ENCODE results near the gene RSPO4.
"Not testable (repeated sequence)": the region's sequence is repeated elsewhere in the genome, so short reads cannot be mapped to it uniquely, and the experiment has no call there.

RSPO4 gene

DNA sequence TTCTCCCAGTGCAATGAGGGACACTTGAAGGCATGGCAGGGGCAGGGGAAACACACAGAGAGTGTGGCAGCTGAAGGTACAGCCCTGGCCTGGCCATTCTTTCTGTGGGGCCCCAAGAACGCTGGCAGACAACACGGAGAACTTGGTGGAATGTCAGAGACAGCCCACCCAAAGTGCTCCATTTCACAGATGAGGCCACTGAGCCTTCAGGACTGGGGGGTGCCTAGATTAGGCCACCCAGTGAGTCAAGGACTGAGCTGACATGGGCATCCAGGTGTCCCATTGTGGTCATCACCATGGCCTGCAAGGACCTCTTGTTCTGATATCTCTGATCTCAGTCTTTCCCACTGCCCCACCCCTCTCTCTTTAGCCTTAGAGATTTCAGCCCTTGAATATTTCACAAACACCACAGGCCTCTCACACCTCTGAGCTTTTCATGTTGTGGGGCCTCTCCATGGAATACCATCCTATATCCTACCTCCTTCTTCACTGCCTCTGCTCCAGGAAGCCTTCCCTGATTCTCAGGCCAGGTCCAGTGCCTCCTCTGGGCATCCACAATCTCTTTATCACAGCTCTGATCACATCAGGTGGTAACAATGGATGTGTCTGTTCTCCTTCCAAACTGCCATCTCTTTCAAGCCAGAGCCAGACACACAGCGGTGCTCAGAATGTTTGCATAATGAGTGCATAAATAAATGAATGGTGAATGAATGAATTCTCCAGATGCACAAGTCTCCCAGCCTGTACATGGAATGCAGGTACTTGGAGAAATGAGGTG, 2.0 kb upstream of the RSPO4 start:
- DNase-seq (ENCODE audit: low read depth) = no peak

DNA sequence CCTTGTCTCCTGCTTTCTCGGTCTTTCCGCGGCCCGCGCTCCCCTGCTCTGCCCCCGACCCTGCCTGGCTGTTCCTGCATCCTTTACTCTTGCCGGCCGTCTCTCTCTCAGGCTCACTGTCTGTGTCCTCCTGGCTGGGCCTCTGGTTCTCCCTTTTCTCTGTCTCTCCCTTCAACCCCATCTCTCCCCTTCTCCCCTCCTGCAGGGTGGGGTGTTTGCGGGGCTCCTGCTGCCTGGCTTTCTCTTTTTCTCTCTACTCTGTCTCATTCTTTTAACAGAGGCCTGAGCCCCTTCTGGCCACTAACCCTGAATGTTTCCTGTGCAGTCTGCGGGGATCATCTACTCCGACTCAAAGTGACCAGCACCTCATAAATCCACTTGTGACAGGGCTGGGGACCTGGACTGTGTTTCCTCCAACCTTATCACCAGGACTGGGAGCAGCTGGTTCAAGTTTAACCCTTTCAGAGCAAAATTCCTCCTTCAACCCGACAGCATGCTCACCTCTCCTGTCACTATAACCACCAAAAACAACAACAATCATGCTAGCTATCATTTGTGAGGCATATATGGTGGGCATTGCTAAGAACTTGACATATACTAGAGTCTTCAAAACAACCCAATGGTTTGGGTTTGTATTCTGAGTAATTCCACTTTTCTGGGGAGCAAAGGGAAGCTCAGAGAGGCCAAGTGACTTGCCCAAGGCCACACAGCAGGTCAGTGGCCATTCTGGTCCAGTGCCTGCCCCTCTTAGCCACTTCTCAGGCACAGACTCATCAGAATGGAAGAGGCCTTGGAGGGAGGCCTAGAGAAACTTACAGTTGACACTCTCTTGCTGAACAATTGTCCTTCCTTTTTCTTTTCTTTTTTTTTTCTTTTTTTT, 811 bp upstream of the RSPO4 start:
- DNase-seq (ENCODE audit: low read depth) = no peak

DNA sequence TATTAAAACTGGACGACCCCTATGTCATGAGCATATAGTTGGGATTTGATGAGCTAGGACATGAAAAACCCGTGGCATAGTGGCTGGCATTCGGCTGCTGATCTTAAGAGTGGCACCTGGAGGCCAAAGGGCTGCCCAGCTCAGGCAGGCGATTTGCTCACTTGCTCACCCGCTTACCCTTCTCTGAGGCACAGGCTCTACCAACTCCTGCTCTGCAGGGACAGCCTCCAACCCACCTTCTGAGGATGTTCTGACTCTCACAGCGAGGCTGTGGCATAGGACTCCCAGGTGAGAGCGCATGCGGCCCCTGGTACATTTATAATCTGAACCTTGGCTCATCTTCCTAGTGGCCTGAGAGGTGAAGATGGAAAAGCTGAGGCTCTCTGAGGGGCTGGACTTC, 995 bp downstream of the RSPO4 start:
- DNase-seq (ENCODE audit: low read depth) = no peak

DNA sequence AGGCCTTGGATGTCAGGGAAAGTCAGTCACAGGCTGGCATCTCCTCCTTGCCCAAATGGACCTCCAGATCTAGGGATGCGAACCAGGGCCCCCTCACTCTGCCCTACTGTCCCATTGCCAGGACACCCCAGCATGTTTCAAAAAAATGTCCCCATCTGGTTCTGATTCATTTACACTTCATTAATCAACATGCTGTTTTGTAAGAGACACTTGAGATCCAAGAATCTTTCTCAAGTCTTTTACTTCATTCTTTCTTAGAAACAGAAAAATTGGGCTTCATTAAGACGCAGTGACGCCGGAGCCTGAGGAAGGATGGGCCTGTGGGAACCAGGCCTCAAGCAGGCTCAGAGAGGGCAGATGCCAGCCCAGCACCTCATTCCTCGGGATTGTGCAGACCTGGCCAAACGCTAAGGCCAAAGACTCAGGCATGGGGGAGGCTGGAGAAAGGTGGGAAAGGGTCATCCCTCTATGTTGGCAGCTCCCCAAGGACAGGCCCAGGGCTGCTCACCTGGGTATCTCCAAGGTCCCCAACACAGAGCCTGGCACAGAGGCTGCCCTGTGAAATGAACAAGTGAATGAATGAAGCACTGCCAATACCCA, 3.8 kb downstream of the RSPO4 start:
- no peak for DNase-seq (ENCODE audit: low read depth)

DNA sequence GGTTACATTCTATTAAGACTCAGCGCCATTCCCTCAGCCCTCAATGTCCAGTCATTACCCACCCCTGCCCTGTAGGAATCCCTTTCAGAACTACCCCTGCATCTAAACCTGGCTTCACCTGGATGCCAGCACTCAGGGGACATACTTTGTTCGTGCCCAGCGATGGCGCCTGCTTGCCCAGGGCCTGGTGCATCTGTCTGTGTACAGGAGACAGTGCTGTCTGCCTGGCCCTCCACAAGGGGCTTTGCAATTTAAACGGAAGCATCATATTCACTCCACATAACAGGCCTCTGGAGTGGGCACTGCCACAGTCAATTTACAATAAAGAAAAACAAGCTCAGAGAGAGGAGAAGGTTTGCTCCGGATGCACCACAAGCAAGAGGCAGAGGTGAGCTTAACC, 4.6 kb downstream of the RSPO4 start:
- no peak for DNase-seq (ENCODE audit: low read depth)

DNA sequence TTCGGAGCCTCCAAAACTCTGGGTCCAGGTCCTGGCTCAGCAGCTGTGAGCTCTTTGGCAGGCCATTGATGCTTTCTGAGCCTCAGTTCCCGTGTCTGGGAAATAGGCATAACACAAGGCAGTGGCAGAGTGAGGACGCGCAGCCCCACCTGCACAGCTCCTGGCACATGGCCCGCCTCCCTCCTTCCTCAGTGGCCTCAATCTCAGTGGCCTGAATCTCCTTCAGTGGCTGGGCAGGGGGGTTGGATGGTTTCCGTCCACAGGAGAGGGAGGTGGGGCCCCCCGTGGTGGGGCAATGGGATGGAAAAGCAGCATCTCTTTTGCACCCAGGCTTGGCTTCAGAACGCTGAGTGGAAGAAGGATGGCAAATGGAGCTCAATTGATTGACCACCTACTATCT, 5.1 kb downstream of the RSPO4 start:
- DNase-seq (ENCODE audit: low read depth) = no peak

DNA sequence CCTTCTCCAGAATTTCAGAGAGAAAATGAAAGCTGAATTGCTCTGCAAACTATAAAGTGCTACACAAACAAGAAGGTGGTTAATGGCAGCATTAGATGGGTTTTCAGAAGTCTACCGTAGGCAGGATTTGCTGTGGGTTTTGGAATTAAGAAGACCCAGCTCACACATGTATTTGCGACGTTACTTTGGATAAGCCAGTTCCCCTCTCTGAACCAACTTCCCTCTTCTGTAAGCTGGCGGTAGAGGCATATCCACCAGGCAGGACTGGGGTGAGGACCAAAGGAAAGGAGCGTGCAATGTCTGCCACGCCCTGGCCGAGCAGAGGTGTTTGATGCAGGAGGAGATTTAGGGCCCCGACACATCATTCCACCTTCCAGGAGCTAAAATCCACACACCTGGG, 6.9 kb downstream of the RSPO4 start:
- no peak for DNase-seq (ENCODE audit: low read depth)

DNA sequence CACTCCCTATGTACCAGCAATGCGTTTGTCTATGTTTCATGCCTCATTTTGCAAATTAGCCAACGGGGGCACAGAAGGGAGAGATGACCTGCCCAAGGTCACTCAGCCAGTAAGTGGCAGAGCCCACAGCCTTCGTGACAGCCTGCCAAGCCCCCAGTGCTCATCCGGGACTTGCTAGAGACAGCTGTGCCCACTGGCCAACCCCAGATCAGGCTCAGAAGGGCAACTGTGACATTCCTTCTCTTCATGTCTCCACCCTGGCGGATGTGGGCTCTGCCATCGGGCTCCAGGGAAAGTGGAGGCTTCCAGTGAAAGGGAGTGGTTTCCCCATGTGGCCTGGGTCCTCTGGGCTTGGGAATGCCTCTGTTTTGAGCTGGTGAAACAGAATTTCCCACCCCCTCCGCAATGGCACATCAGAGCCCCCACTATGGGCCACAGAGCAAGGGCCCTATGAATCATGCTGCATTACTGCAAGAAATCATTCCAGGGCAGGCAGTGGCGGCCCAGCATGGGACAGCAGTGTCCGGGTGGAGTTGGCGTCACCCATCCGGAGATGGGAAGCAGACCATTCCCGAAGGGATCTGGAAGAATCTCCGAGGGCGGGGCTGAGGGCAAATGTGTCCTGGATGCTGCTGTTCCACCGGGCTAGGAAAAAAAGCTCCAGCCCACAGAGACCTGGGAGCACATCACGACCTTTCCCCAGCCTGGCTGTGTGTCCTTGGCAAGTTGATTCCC, 9.1 kb downstream of the RSPO4 start:
- DNase-seq (ENCODE audit: low read depth) = no peak

DNA sequence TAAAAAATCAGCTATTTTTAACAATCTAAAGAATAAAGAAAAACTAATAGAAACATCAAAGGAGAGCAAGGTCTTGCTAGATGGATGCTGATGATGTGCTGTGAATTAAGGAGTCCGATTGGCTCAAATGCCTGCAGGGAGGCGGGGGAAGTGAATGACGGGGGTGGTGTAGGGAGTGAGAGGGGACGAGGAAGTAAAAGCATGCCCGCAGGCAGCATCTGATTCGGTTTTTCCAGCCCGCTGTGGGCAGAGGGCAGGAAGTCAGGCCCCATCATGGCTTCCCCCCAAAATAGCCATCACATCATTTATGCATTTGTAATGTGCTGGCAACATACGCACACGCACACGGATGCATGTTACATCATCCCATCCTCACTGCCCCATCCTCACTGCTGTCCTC, 10.3 kb downstream of the RSPO4 start:
- DNase-seq (ENCODE audit: low read depth) = no peak

DNA sequence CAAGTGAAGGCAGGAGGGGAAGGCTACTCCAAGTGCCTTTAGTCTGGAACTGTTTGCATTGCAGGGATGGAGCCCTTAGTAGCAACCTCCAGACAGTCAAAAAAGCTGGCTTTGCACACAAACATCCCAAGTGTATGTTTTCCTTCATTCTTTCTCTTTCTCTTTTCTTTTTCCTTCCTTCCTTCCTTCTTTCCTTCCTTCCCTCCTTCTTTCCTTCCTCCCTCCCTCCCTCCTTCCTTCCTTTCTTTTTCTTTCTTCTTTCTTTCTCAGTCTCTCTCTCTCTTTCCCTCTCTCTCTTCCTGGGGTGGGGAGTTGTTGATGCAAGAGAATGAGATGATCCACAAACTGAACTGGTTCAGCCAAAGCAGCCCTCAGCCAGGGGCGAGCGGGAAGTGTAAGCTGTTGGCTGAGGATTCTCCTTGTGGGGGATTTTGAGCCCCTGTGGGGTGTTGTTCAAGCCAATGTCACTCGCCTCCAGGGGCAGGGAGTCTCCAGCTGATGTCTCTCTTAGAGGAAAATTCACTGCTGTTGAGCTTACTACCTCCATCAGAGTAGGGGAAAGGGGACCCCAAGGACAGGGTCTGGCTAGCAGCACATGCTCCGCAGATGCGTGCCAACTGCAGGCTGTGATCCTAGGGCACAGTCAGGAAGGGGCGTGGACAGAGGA, 11.7 kb downstream of the RSPO4 start:
- DNase-seq (ENCODE audit: low read depth) = no peak

DNA sequence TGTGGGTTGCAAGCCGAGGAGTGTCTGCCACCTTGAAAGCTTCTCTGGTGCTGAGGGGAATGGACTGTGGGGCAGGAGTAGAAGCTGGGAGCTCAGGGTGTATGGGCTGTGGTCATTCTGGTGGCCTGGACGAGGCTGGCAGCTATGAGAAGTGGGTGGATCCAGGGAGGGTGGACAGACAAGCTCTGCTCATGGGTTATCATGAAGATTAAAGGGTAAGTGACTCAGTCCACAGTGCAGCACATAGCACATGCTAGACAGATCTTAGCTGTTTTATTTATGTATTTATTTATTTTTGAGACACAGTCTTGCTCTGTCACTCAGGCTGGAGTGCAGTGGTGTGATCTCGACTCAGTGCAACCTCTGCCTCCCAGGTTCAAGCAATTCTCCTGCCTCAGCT, 13.8 kb downstream of the RSPO4 start:
- DNase-seq (ENCODE audit: low read depth) = no peak

DNA sequence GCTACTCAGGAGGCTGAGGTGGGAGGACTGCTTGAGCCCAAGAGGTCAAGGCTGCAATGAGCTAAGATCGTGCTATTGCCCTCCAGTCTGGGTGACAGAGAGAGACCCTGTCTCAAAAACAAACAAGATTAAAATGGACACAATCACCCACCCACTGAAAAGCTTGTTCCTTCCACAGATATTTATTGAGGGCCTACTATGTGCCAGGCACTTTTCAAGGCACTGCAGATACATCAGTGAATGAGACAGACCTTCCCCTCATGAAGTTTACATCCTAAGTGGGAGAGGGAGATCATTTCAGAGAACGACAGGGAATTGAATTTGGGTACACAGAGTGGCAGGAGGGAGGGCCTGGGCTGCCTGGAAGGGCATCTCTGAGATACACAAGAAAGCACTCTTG, 14.4 kb downstream of the RSPO4 start:
- no peak for DNase-seq (ENCODE audit: low read depth)

DNA sequence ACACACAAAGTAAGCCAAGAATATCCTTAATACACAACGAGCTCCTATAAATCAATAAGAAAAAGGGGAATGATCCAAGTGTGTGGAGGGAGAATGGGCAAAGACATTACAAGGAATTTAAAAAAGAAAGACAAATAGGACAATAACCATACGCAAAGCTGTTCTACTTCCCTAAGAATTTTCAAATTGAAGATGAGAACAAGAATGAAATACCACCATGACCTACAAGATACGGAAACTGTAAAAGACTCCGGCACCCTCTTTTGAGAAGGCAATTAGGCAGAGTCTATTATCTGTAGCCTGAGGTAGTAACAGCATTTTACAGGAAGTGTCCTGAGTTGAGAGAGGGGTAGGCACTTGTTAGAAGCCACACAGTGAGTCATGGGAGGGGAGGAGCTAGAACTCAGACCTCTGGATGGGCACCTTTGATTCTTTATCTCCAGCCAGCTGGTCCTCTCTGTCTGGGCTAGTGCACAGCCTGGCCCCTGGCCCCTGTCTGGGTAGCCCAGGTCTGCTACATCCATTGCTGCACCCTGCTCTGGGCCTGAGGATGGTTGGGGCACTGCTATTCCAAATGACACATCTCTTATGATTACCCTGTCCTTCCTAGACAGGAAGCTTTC, 15.3 kb downstream of the RSPO4 start:
- DNase-seq (ENCODE audit: low read depth) = no peak

DNA sequence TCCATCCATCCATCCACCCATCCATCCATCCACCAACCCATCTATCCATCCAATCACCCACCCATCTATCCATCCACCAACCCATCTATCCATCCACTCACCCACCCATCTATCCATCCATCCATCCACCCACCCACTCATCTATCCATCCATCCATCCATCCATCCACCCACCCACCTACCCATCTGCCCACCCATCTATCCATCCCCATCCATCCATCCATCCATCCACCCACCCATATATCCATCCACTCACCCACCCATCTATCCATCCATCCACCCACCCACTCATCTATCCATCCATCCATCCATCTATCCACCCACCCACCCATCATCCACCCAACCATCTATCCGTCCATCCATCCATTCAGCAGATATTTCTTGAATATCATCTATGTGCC, 17.1 kb downstream of the RSPO4 start:
- DNase-seq (ENCODE audit: low read depth) = not testable (repeated sequence)

DNA sequence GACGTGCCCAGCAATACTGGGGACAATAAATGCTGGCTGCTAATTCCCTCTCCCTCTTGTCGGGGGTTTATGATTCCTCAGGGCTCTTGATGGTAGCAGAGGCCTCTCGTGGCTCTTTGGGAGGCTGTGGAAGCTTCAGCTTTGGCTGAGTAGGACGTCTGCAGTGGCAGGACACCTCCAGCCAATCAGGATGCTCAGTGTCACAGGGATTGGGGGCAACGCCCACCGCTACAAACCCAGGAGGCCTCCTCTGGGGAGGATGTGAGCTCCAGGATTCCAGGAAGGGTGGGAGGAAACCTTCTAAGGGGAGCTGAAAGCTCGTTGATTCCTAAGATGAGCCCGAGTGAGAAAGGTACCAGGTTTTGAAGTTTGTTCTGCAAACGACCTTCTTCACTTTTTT, 19.4 kb downstream of the RSPO4 start:
- no peak for DNase-seq (ENCODE audit: low read depth)

DNA sequence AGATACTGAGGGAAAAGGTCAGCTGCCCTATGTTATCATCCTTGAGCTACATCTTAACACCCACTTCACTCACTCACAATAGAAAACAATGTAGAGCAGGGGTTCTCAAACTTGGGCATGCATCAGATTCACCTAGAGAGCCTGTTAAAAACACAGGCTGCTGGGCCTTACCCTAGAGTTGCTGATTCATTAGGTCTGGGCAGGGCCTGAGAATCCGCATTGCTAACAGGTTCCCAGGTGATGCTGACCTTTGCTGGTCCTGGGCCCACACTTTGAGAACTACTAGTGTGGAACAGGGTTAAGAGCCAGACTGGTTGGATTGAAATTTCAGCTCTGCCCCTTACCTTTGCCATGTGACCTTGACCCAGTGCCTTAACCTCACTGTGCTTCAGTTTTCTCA, 25.1 kb downstream of the RSPO4 start:
- no peak for DNase-seq (ENCODE audit: low read depth)

DNA sequence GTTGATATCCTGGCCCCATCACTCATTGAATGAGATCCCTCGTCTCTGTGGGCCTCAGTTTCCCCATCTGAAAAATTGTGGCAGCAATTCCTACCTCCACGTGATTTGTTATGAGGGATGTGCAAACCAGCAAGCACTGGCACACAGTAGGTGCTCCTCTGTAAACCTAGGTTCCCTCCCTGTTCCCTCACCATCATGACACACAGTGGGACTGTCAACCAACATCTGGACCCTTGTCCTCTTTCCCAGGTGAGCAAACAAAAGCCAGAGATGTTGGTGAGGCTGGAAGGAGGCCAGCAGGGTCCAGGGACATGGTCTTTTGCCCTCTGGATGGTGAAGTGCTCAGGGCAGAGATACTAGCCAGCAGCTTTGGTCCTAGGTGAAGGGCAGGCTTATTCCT, 26.1 kb downstream of the RSPO4 start:
- no peak for DNase-seq (ENCODE audit: low read depth)

DNA sequence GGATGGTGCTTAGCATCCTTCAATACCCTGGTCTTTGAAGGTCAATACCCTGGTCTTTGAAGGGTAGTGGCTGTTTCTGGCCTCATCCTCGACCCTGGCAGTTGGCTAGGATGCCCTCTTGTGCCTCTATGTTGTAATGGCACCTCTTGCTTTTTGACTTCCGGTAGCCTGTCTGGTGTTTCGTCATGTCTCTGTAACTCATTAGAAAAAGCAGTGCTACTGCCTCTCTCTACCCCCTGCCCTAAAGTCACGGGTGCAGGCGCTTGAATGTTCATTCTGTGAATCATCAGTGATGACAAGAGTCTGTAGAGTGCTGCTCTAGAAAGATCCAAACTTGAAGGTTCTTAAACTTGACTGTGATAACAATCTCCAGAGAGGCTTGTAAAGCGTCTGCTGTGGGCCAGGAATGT, 28.3 kb downstream of the RSPO4 start:
- no peak for DNase-seq (ENCODE audit: low read depth)

DNA sequence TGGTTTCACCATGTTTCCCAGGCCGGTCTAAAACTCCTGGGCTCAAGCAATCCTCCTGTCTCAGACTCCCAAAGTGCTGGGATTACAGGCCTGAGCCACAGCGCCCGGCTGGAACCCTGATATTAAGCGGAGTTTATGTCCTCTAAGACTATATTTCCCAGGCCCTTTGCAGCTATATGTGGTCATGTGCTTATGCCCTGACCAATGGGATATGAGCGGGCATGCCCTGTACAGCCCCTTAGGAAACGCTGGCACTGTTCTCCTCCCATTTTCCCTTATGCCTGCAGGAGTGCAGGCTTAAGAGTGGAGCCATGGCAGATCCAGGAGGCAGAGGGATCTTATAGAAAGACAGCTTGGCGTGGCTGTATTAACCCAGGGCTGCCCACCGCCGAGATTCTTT, 29.9 kb downstream of the RSPO4 start:
- no peak for DNase-seq (ENCODE audit: low read depth)

DNA sequence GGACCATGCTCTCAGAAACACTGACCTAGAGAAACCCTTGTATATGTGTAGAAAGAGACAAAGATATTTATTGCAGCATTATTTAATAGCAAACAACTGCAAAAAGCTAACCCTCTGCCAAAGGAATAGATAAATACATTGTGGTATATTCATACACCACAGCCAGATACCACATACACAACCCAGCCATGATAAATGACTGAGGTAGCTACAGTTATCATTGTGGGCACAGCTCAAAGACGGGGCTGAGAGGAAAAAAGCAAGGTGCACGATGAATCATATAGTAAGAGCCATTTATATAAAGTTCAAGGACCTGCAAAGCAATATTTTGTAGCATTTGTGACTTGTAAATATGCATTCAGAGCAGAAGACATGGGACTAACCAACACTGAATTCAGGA, 30.8 kb downstream of the RSPO4 start:
- DNase-seq (ENCODE audit: low read depth) = no peak

DNA sequence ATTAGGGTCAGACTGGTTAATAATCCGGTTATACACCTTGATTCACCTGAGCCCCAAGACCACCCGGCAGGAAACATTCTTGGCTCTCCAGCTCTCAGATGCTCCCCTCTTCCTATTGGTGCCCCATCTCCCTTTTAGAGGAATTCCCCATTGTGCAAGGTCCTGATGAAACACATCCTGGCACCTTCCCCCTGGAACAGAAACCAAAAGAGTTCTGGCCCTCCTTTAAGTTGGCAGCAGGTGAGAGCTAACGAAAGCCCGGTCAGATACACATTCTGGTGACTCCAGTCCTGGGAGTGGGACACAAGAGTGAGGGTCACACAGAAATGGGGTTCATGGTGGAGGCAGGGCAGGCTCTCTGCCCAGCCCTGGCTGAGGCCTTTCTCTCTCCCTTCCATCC, 32.2 kb downstream of the RSPO4 start:
- DNase-seq (ENCODE audit: low read depth) = no peak
